ENCODE measurements around the gene DDX56.
A peak's percentile ranks its signal among the peaks of the same experiment; 100 is the strongest.

DDX56 gene

GRCh38 chr7:44595934-44596635 lies 22.4 kb upstream of the DDX56 start:
- H3K27ac ChIP-seq (ENCODE audit: low read depth, low read length) = no peak overlapping the region
- H3K4me1 ChIP-seq (ENCODE audit: insufficient read depth, low read length) = no peaks in the 10 kb centered on the region

GRCh38 chr7:44590910-44591309 lies 17.2 kb upstream of the DDX56 start:
- Histone ChIP-seq H3K27ac (ENCODE audit: low read depth, low read length) (no peak overlapping the region), H3K27me3 (ENCODE audit: insufficient read depth, low read length) (no peaks in the 10 kb centered on the region), H3K9me3 (ENCODE audit: insufficient read depth, low read depth, low read length) (no peaks in the 10 kb centered on the region), H3K36me3 (ENCODE audit: insufficient read depth, low read length) (no peaks in the 10 kb centered on the region), H3K9ac (ENCODE audit: low read depth, low read length) (no peak overlapping the region), H3K4me3 (ENCODE audit: low read length) (no peak overlapping the region), H3K4me1 (ENCODE audit: insufficient read depth, low read length) (no peaks in the 10 kb centered on the region)
- 100% methylated on average over 1 of the region's 1 CpG for WGBS

More at GRCh38 chr7:44595934-44596635, 22.4 kb upstream of the DDX56 start:
- no peaks in the 10 kb centered on the region for H3K36me3 ChIP-seq (ENCODE audit: insufficient read depth, low read length)
- no peak overlapping the region for H3K4me3 ChIP-seq (ENCODE audit: low read length)
- H3K27me3 ChIP-seq (ENCODE audit: insufficient read depth, low read length) = no peaks in the 10 kb centered on the region
- 86% methylated on average over 5 of the region's 5 CpGs for WGBS
- no peaks in the 10 kb centered on the region for H3K9me3 ChIP-seq (ENCODE audit: insufficient read depth, low read depth, low read length)
- H3K9ac ChIP-seq (ENCODE audit: low read depth, low read length) = no peak overlapping the region

- no peak overlapping the region for H3K27ac ChIP-seq (ENCODE audit: low read depth, low read length)
- H3K4me3 ChIP-seq (ENCODE audit: low read length) = no peak overlapping the region
Observed at GRCh38 chr7:44587843-44588711, 14.4 kb upstream of the DDX56 start.

GRCh38 chr7:44583146-44583865 lies 9.6 kb upstream of the DDX56 start:
- 95% methylated on average over 11 of the region's 13 CpGs for WGBS
- peak overlapping the region; percentile 91 for H3K4me3 ChIP-seq (ENCODE audit: low read length)
- H3K9ac ChIP-seq (ENCODE audit: low read depth, low read length) = no peak overlapping the region

More at GRCh38 chr7:44587843-44588711, 14.4 kb upstream of the DDX56 start:
- Histone ChIP-seq H3K4me1 (ENCODE audit: insufficient read depth, low read length) (no peaks in the 10 kb centered on the region), H3K27me3 (ENCODE audit: insufficient read depth, low read length) (no peaks in the 10 kb centered on the region), H3K36me3 (ENCODE audit: insufficient read depth, low read length) (no peaks in the 10 kb centered on the region), H3K9ac (ENCODE audit: low read depth, low read length) (no peak overlapping the region), H3K9me3 (ENCODE audit: insufficient read depth, low read depth, low read length) (no peaks in the 10 kb centered on the region)
- 61% methylated on average over 4 of the region's 6 CpGs for WGBS

GRCh38 chr7:44581879-44582603 lies 8.3 kb upstream of the DDX56 start, which contains the start of gene TMED4:
Gene TMED4, minus strand, starts transcription at chr7:44582231. Its CDS starts 25 bp downstream, at chr7:44582206.
- Histone ChIP-seq H3K36me3 (ENCODE audit: insufficient read depth, low read length) (peaks cover 33% of the 10 kb centered on the region), H3K4me3 (ENCODE audit: low read length) (peak within 1 kb of the TSS; percentile 91), H3K27me3 (ENCODE audit: insufficient read depth, low read length) (no peaks in the 10 kb centered on the region), H3K27ac (ENCODE audit: low read depth, low read length) (peak within 1 kb of the TSS; percentile 94), H3K9me3 (ENCODE audit: insufficient read depth, low read depth, low read length) (no peaks in the 10 kb centered on the region), H3K9ac (ENCODE audit: low read depth, low read length) (peak within 1 kb of the TSS; percentile 84), H3K4me1 (ENCODE audit: insufficient read depth, low read length) (peaks cover 6% of the 10 kb centered on the region; the same call in 1 of the 2 replicates)
- under 1% methylated on average over 71 of the region's 71 CpGs for WGBS

More at GRCh38 chr7:44583146-44583865, 9.6 kb upstream of the DDX56 start:
- Histone ChIP-seq H3K27me3 (ENCODE audit: insufficient read depth, low read length) (no peaks in the 10 kb centered on the region), H3K9me3 (ENCODE audit: insufficient read depth, low read depth, low read length) (no peaks in the 10 kb centered on the region), H3K27ac (ENCODE audit: low read depth, low read length) (no peak overlapping the region), H3K4me1 (ENCODE audit: insufficient read depth, low read length) (peaks cover 6% of the 10 kb centered on the region; the same call in 1 of the 2 replicates), H3K36me3 (ENCODE audit: insufficient read depth, low read length) (peaks cover 28% of the 10 kb centered on the region)

- Histone ChIP-seq H3K4me1 (ENCODE audit: insufficient read depth, low read length) (peaks cover 6% of the 10 kb centered on the region; the same call in 1 of the 2 replicates), H3K4me3 (ENCODE audit: low read length) (peak overlapping the region; percentile 91), H3K9ac (ENCODE audit: low read depth, low read length) (peak overlapping the region; percentile 84), H3K27ac (ENCODE audit: low read depth, low read length) (peak overlapping the region; percentile 52), H3K36me3 (ENCODE audit: insufficient read depth, low read length) (peaks cover 35% of the 10 kb centered on the region), H3K9me3 (ENCODE audit: insufficient read depth, low read depth, low read length) (no peaks in the 10 kb centered on the region), H3K27me3 (ENCODE audit: insufficient read depth, low read length) (no peaks in the 10 kb centered on the region)
- WGBS = 31% methylated on average over 30 of the region's 30 CpGs
Observed at GRCh38 chr7:44580945-44581878, 7.5 kb upstream of the DDX56 start.

GRCh38 chr7:44576228-44576627 lies 2.5 kb upstream of the DDX56 start:
- Histone ChIP-seq H3K27ac (ENCODE audit: low read depth, low read length) (no peak overlapping the region), H3K4me3 (ENCODE audit: low read length) (no peak overlapping the region), H3K27me3 (ENCODE audit: insufficient read depth, low read length) (no peaks in the 10 kb centered on the region), H3K4me1 (ENCODE audit: insufficient read depth, low read length) (peaks cover 9% of the 10 kb centered on the region; the same call in 1 of the 2 replicates), H3K9ac (ENCODE audit: low read depth, low read length) (no peak overlapping the region), H3K9me3 (ENCODE audit: insufficient read depth, low read depth, low read length) (no peaks in the 10 kb centered on the region), H3K36me3 (ENCODE audit: insufficient read depth, low read length) (peaks cover 65% of the 10 kb centered on the region)
- WGBS = 90% methylated on average over 2 of the region's 2 CpGs

GRCh38 chr7:44575054-44575453 lies 1.3 kb upstream of the DDX56 start:
- H3K4me3 ChIP-seq (ENCODE audit: low read length) = peak overlapping the region; percentile 93
- peaks cover 4% of the 10 kb centered on the region; the same call in 1 of the 2 replicates for H3K4me1 ChIP-seq (ENCODE audit: insufficient read depth, low read length)
- H3K9me3 ChIP-seq (ENCODE audit: insufficient read depth, low read depth, low read length) = no peaks in the 10 kb centered on the region
- no peak overlapping the region for H3K9ac ChIP-seq (ENCODE audit: low read depth, low read length)
- no peaks in the 10 kb centered on the region for H3K27me3 ChIP-seq (ENCODE audit: insufficient read depth, low read length)
- peaks cover 66% of the 10 kb centered on the region for H3K36me3 ChIP-seq (ENCODE audit: insufficient read depth, low read length)
- no peak overlapping the region for H3K27ac ChIP-seq (ENCODE audit: low read depth, low read length)

- H3K4me3 ChIP-seq (ENCODE audit: low read length) = peak overlapping the region; percentile 93
- 45% methylated on average over 14 of the region's 18 CpGs for WGBS
- H3K9ac ChIP-seq (ENCODE audit: low read depth, low read length) = peak overlapping the region; percentile 92
- peaks cover 4% of the 10 kb centered on the region; the same call in 1 of the 2 replicates for H3K4me1 ChIP-seq (ENCODE audit: insufficient read depth, low read length)
- H3K27ac ChIP-seq (ENCODE audit: low read depth, low read length) = peak overlapping the region; percentile 82; the same call in 1 of the 2 replicates
- no peaks in the 10 kb centered on the region for H3K27me3 ChIP-seq (ENCODE audit: insufficient read depth, low read length)
- H3K9me3 ChIP-seq (ENCODE audit: insufficient read depth, low read depth, low read length) = no peaks in the 10 kb centered on the region
- H3K36me3 ChIP-seq (ENCODE audit: insufficient read depth, low read length) = peaks cover 66% of the 10 kb centered on the region
Observed at GRCh38 chr7:44574287-44574872, 672 bp upstream of the DDX56 start.

All from HUES64 (cell line).